GM12878 (cell line): ENCODE data around the gene SERPINA6. TPM values are rescaled to one million over a fixed set of nuclear protein-coding genes. Genes with fewer than 3 reads are reported as not detected.

Source experiments
- ATAC-seq: fragments of 200-7000 bp; cut with Tn5 transposase; 3 replicates; pipeline ENCODE4 v1.9.1; 2020; ENCODE audit warnings: mild to moderate bottlenecking, moderate library complexity
- BruUV-seq: library from RNA; stranded (reverse); fragments of 400-500 nt; replicated peaks from 2 replicates; lab custom pipeline; 2021; lab: Mats Ljungman, UMichigan
- CTCF ChIA-PET: fragments of 300-600 bp; sonication (Branson Sonifier 250); formaldehyde crosslinking; extraction: SDS; loops from one replicate; lab custom pipeline; 2021; ENCODE audit warnings: inconsistent platforms; lab: Yijun Ruan, JAX
- POLR2A ChIA-PET: fragments of 350-600 bp; formaldehyde crosslinking; extraction: SDS; loops from one replicate; lab custom pipeline; 2021; ENCODE audit warnings: inconsistent platforms; lab: Charles Lee
- RAD21 ChIA-PET: fragments of 300-600 bp; sonication (Branson Sonifier 250); formaldehyde crosslinking; loops from one replicate; lab custom pipeline; 2023; ENCODE audit warnings: antibody characterized with exemption; ENCODE audit not compliant: unreplicated experiment; lab: Charles Lee
- SMC1A ChIA-PET: fragments of 300-600 bp; sonication (Branson Sonifier 250); formaldehyde crosslinking; loops from one replicate; lab custom pipeline; 2023; ENCODE audit not compliant: unreplicated experiment, uncharacterized antibody; lab: Charles Lee
- DNase-seq: peaks from one replicate; pipeline ENCODE4 v3.0.0-alpha.2; 2011; ENCODE audit warnings: low read depth, low spot score
- FAIRE-seq: peaks from 3 replicates; lab custom pipeline; 2011; peaks lifted over from hg19 to GRCh38; lab: Jason Lieb, UNC
- H2AFZ ChIP-seq: 2 replicates; pipeline ENCODE4 v1.6.0; 2011; ENCODE audit warnings: low read depth, low read length, control low read depth; ENCODE audit not compliant: control insufficient read depth
- H3K27ac ChIP-seq: 2 replicates; pipeline ENCODE4 v1.5.1; 2011; ENCODE audit warnings: control low read depth; ENCODE audit not compliant: control insufficient read depth, insufficient read depth
- H3K27me3 ChIP-seq, 2 experiments: replicated peaks in 1 of 2; 2 replicates each; pipeline versions ENCODE4 v1.6.0 to v1.6.1; 2011; ENCODE audit warnings: low read length in 1 of 2; ENCODE audit not compliant: control insufficient read depth in 2 of 2, insufficient read depth in 2 of 2
- H3K36me3 ChIP-seq, 2 experiments: 2 replicates each; pipeline ENCODE4 v1.5.1; 2011; ENCODE audit warnings: low read length in 1 of 2; ENCODE audit not compliant: control insufficient read depth in 2 of 2, insufficient read depth in 2 of 2
- H3K4me1 ChIP-seq: 2 replicates; pipeline ENCODE4 v1.6.1; 2011; ENCODE audit warnings: mild to moderate bottlenecking, low read length, moderate library complexity, mixed read lengths; ENCODE audit not compliant: control insufficient read depth, insufficient read depth
- H3K4me2 ChIP-seq: 2 replicates; pipeline ENCODE4 v1.6.0; 2011; ENCODE audit warnings: control low read depth; ENCODE audit not compliant: control insufficient read depth, insufficient read depth
- H3K4me3 ChIP-seq: fragments of 200-600 bp; sonication (generic); 2 replicates; pipeline ENCODE4 v1.5.1; 2016
- H3K79me2 ChIP-seq: 2 replicates; pipeline ENCODE4 v1.6.0; 2011; ENCODE audit warnings: low read length; ENCODE audit not compliant: control insufficient read depth, insufficient read depth
- H3K9ac ChIP-seq: 2 replicates; pipeline ENCODE4 v1.8.0; 2011; ENCODE audit warnings: low read length, control low read depth, mixed read lengths; ENCODE audit not compliant: control insufficient read depth, insufficient read depth
- H3K9me3 ChIP-seq: replicated peaks from 3 replicates; pipeline ENCODE4 v1.5.1; 2011; ENCODE audit warnings: mild to moderate bottlenecking, low read length; ENCODE audit not compliant: control insufficient read depth, insufficient read depth
- H4K20me1 ChIP-seq: 2 replicates; pipeline ENCODE4 v1.6.0; 2011; ENCODE audit not compliant: control insufficient read depth, insufficient read depth
- HCFC1 ChIP-seq: fragments of 150-350 bp; IDR thresholded peaks from 2 replicates; pipeline ENCODE4 v1.6.1; 2014; ENCODE audit warnings: low read length
- IRF5 ChIP-seq: fragments of 450-650 bp; IDR thresholded peaks from 2 replicates; pipeline ENCODE4 v1.6.1; 2017; ENCODE audit warnings: borderline replicate concordance
- MEF2B ChIP-seq: fragments of 450-650 bp; IDR thresholded peaks from 2 replicates; pipeline ENCODE4 v1.6.1; 2018; ENCODE audit warnings: mild to moderate bottlenecking, moderate library complexity; ENCODE audit not compliant: partially characterized antibody, poor library complexity, severe bottlenecking
- PBX3 ChIP-seq: IDR thresholded peaks from 2 replicates; pipeline ENCODE4 v1.6.1; 2011; ENCODE audit warnings: mild to moderate bottlenecking, low read depth, low read length, moderate library complexity; ENCODE audit not compliant: insufficient replicate concordance
- RCOR1 ChIP-seq: conservative IDR thresholded peaks from 2 replicates; pipeline ENCODE4 v1.6.1; 2012; ENCODE audit warnings: low read depth, low read length, improper control_type of control experiment
- SRF ChIP-seq, 2 experiments: IDR thresholded peaks; 2 replicates each; pipeline ENCODE4 v1.6.1; 2011; ENCODE audit warnings: low read depth in 2 of 2, low read length in 2 of 2, mild to moderate bottlenecking in 1 of 2, moderate library complexity in 1 of 2
- ZNF274 ChIP-seq: IDR thresholded peaks from one replicate; pipeline ENCODE4 v1.8.0; 2011; ENCODE audit not compliant: insufficient read length, insufficient read depth
- WGBS: methylation state at CpG from one replicate; pipeline ENCODE4 v1.1.6; 2016; ENCODE audit warnings: low lambda C conversion rate; ENCODE audit not compliant: insufficient replicate concordance, insufficient coverage; ENCODE audit errors: missing lambda C conversion rate; 5-methylcytosine and 5-hydroxymethylcytosine counted together
- in situ Hi-C: fragments of 300-500 bp; cut with MboI; formaldehyde crosslinking; loops from 9 replicates; pipeline ENCODE4 v1.14.3; 2018; ENCODE audit warnings: mixed read lengths
- intact Hi-C: fragments of 100-400 bp; cut with micrococcal nuclease; formaldehyde crosslinking; loops from one replicate; pipeline ENCODE4 v1.14.2; 2022; ENCODE audit not compliant: unreplicated experiment
- polyA plus RNA-seq, 11 experiments: library from polyadenylated mRNA; depleted of rRNA in 4 of 11; unstranded in 6 of 11; stranded (reverse) in 5 of 11; fragments of >200 nt; fragmentation: Nextera tagmentation in 4 of 11; fragmentation: Illumina TruSeq in 1 of 11; extraction: Ambion mirVana in 4 of 11; extraction: Trizol in 1 of 11; gene quantifications; 1 replicate in 1 of 11; 2 replicates in 10 of 11; pipeline versions ENCODE4 v1.2.1 to v1.2.3, GENCODE V29; 2011 to 2016; ENCODE audit warnings: inconsistent platforms in 2 of 11, missing spikeins in 2 of 11, low read depth in 1 of 11
- total RNA-seq, 4 experiments: library from RNA; depleted of rRNA in 3 of 4; stranded (reverse); fragments of >200 nt in 3 of 4; fragmentation: Illumina TruSeq in 1 of 4; extraction: Trizol in 1 of 4; gene quantifications; 2 replicates each; pipeline versions ENCODE4 v1.2.1 to v1.2.3, GENCODE V29; 2013 to 2021

Gene SERPINA6
- total and polyA plus RNA-seq, 10 of the 15 experiments (the other 5 are each of a cell fraction or from before 2014, with no cell fraction given), result 0.11 to 0.27 (median 0.23) TPM; not detected in 7

GRCh38 chr14:94290197-94290596 is 32.9 kb downstream of the SERPINA6 start:
- H3K27me3 ChIP-seq, result no peaks in the 10 kb centered on the region; a peak in 1 of 4 replicates
- no TSS peak for BruUV-seq
- ChIA-PET RAD21 (no interaction called here), CTCF (no interaction called here), POLR2A (no interaction called here), SMC1A (no interaction called here)
- FAIRE-seq, result no peak
- no peak for TF ChIP-seq SRF (IDR thresholded peaks at IDR 0.05; ENCODE audit: low read depth in 2 of 2, low read length in 2 of 2)
- TF ChIP-seq RCOR1, result no peak
- no peak for TF ChIP-seq HCFC1
- TF ChIP-seq MEF2B, result no peak
- TF ChIP-seq ZNF274, result no peak
- TF ChIP-seq IRF5, result no peak
- no peak for TF ChIP-seq PBX3
- no peak overlapping the region for H3K4me2 ChIP-seq
- no peaks in the 10 kb centered on the region for H3K4me1 ChIP-seq
- H3K9ac ChIP-seq, result no peak overlapping the region
- WGBS, result 20% methylated on average over 8 of the region's 8 CpGs
- H4K20me1 ChIP-seq, result no peaks in the 10 kb centered on the region
- in situ Hi-C loops (no loop called here), intact Hi-C loops (no loop called here)
- ATAC-seq, result no peak
- no peak overlapping the region for H3K4me3 ChIP-seq
- DNase-seq, result no peak
- no peaks in the 10 kb centered on the region for H3K36me3 ChIP-seq
- no peaks in the 10 kb centered on the region; the same call in 2 of the 3 replicates for H3K9me3 ChIP-seq
- no peak overlapping the region for H3K27ac ChIP-seq
- H3K79me2 ChIP-seq, result no peaks in the 10 kb centered on the region
- H2AFZ ChIP-seq, result no peak overlapping the region
